Cerebellar cortex (tissue), 1 donor: ENCODE measurements around the gene CCDC28A.

Source experiments
- DNase-seq: peaks from one replicate; pipeline ENCODE4 v3.0.0-alpha.2; 2015; ENCODE audit warnings: low spot score

The CCDC28A gene

DNA sequence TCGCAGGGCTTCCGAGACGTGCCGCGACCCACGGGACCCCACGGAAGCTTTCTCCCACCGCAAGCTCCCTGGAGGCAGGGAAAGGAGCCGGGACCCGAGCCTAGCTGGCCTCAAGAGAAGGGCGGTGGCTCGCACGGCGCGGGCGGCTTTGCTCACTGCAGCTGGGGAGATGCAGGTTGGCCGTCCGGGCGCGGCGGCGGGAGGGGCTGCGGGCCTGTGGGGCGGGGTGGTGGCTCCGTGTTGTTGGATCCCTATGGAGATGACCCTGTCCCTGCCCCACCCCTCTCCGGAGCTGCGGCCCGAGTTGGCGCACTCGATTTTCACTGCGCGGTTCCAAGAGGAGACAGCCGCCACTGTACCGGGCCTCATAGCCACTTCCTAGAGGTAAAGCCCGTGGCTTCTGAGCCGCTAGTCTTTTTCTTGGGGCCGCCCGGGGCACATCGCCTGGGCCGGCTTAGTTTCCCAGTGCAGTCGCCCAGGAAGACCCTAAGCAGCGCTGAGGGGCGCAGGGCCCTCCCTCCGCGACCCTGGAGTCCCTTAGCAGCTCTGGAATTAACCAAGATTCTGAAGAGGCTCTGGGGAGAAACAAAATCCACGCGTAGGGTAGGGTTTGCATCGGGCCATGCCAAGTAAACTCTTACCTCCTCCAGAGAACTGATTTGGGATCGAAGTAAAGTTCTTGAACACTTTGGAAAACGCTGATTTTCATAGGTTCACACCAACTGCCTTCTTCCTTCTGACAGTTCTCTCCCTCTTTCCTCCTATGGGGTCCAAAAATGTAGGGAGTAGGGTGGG lies 22.4 kb downstream of the CCDC28A start, which contains the start of gene ECT2L:
TSS of gene ECT2L (plus strand) at position 279 of the 795 bp plus-strand sequence. CDS start 17,188 bp downstream, outside the sequence.
- no peak for DNase-seq

DNA sequence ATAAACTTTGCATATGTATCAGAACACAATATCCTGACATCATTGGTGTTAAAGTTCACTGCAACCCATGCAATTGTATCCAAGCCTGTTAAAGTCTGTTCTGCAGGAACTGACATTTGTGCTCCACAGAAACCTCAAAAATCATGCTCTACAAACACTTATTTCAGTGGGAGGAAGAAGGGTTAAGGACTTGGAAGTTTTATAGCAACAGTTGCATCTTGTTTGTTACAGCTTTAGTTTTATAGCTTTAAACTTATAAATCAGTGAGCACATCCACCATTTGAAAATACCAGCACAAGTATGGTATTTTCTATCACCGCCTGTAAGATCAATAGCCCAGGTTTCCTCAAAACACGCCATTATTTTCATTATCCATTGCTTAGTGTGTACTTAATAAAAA lies 23.2 kb downstream of the CCDC28A start:
- DNase-seq: no peak

DNA sequence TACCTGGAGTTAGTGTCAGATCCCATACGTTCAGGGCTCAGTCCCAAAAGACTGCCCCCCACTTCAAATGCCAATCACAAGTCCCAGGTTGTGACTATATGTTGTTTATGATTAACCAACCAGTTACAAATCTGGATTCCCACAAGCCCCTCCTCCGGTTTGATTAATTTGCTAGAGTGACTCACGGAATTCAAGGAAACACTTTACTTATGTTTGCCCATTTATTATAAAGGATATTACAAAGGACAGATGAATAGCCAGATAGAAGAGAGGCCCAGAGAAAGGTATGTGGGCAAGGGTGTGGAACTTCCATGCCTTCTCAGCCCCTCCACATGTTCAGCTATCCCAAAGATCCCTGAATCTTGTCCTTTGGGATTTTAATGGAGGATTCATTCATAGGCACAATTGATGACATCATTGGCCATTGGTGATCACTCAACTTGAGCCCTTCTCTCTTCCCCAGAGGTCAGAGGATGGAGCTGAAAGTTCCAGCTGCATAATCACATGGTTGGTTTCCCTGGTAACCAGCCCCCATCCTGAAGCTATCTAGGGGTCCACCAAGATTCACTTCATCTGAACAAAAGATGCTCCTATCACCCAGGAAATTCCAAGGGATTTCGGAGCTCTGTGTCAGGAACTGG lies 24.4 kb downstream of the CCDC28A start:
- DNase-seq: no peak

DNA sequence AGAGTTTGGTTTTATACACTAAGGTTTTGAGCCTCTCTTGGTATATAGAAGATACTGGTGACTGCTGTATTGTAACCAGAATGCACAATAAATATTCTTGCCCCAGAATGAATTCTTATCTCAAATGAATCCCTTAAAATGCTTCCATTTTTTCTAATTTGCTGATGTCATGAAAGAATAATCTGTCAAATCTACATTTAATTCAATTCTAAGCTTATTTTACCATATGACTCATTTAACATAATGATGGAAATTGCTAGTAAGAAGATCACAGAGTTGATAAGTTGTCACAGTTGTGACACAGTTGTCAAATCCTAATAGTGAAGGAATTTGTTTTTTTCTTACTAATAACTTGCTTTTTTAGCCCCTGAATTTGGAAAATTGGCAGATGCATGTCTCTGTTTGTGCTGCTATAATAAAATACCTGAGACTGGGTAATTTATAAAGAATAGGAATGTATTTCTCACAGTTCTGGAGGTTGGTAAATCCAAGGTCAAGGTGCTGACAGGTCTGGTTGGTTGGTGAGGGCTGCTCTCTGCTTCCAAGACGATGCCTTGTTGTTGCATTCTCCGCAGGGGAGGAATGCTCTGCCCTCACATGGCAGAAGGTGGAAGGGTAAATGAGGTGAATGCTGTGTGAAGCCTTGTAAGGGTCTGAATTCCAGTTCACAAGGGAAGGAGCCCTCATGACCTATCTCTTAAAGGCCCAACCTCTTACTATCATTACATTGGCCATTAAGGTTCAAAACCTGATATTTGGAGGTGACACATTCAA lies 27.0 kb downstream of the CCDC28A start:
- DNase-seq: no peak

DNA sequence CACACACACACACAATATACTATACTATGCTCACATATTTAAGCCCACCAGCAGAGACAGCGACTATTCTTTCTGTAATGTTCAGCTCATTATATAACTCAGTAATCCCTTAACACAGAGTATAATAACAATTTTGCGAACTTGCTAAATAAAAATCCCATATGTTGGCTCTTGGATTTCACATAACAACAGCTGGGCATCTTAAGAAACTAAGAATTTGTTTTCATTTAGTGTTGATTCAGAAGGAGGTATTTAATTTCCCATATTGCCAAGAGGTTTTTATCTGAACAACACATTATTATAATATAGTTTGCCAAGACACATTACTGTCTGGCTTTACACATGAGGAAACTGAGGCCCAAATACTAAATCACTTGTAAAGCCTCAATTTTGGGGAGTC lies 29.8 kb downstream of the CCDC28A start:
- no peak for DNase-seq

DNA sequence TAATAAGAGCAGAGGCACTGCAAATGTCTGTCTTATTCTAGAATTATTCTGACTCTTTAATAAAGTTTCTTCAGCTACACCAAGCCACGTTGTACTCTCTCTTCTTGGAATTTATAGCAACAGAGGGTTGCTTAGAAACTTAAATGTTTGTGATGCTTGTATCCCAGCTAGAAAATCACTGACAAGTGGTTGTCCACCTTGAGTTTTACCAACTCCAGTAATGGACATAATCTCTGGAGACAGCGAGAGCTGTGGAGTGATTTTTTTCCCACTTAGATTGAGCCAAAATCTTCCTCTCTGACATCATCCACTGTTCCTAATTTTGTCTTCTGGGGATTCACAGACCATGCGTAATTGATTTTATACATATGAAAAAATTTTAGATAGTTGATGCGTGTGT lies 30.3 kb downstream of the CCDC28A start:
- DNase-seq: no peak

DNA sequence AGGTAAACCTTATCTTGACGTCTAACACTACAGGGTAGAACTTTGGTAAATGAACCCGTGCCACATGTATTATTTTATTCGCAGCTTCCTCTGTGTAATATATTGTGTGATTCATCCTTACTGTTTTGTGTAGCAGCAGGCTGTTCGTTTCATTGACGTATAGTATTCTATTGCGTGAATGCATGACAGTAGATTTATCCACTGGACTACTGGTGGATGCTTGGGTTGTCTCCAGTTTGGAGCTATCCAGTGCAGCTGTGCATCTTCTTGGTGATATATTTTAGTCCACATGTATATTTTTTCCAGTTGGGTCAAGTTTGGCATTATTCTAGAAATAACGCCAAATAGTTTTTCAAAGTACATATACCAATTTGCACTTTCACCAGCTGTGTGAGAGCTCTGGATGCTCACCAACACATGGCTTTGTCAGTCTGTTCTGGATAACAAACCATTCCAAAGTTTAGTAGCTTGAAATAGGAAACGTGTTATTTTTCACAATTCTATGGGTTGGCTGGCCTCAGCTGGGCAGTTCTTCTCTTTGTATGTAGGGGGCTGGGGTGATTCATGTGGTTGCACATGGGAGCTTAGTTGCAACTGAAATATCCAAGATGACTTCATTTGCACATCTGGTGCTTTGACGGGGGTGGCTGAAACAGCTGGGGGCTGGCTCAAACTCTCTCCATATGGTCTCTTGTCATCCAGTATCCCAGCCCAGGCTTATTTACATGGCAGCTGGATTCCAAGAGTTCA lies 31.6 kb downstream of the CCDC28A start:
- DNase-seq: no peak

DNA sequence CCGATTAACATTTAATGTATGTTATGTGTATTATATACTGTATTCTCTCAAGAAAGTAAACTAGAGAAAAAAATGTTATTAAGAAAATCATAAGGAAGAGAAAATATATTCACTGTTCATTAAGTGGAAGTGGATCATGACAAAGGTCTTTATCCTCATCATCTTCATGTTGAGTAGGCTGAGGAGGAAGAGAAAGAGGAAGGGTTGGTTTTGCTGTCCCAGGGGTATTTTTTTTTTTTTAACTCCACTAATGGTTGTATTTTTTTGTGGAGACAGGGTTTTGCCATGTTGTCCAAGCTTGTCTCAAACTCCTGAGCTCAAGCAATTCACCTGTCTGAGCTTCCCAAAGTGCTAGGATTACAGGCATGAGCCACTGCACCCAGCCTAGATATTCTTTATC lies 33.3 kb downstream of the CCDC28A start:
- DNase-seq: no peak

DNA sequence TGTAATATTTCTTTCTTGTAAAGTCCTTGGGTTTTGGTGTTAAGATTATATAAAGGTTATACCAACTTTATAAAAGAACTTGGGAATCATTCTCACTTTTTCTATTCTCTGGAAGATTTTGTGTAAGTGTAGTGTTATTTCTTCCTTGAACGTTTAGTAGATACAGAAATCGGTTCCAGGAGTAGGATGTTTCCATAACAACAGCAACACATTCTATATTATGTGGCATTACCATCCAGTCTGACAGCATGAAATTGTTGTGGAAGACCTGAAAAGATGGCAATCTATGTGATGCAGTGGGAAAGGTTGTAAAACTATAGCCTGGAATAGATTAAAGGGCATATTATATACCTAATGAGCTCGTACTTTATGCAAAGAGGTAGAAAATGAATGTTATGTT lies 36.1 kb downstream of the CCDC28A start:
- no peak for DNase-seq

DNA sequence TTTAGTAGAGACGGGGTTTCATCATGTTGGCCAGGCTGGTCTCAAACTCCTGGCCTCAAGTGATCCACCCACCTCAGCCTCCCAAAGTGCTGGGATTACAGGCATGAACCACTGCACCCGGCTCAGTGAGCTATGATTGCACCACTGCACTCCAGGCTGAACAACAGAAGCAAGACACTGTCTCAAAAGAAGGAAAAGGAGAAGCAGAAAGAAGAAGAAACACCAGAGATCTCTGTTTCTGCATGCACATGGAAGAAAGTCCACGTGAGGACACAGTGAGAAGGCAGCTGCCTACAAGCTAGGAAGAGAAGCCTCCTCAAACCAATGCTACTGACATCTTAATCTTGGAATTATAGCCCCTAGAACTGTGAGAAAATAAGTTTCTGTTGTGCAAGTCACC lies 38.3 kb downstream of the CCDC28A start:
- DNase-seq: no peak

DNA sequence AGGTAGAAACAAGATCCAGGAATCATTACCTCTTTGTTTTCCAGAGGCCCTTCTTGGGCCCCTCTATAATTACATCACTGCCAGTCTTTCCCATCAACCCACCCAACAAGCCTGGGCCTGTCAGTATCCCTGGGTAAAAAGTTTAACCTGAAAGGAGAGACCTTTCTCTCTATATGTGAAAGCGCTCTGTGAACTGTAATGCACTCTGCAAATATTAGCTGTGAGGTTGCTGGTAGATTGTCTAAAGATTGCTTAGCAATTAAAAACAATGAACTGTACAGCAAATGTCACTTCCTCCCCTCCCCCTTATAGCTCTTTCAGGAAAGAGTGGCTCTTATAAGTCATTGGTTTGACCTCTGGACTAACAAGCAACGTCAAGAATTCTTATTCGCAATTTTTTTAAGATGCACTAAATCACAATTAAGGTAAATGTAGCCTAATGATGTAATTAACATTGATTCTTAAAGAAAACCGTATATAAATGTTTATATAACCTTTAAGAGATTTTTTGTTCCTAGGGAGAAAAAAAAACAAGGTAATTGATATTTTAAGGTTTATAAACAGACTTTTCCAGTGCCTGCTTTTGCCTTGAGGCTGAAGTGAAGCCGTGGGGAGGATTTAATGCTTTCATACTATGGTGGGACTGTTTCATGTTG lies 40.7 kb downstream of the CCDC28A start:
- no peak for DNase-seq

DNA sequence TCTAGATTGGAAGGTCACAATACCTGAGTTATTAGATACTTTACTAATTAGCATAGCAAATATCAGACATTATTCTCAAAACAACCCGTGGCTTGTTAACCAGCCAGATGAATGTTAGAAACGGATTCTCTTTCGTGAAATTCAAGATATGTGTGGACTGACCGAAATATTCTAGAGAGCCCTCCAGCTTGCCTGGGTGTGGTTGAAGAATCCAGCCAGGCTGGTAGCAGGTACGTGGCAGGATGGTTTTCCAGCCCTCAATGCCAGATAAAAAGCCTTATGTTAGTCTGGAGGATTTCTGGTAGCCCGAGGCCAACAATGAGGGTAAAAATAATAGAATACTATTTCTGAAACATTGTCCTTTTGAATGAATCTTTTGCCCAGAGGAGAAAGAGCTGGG lies 41.7 kb downstream of the CCDC28A start:
- DNase-seq: no peak

DNA sequence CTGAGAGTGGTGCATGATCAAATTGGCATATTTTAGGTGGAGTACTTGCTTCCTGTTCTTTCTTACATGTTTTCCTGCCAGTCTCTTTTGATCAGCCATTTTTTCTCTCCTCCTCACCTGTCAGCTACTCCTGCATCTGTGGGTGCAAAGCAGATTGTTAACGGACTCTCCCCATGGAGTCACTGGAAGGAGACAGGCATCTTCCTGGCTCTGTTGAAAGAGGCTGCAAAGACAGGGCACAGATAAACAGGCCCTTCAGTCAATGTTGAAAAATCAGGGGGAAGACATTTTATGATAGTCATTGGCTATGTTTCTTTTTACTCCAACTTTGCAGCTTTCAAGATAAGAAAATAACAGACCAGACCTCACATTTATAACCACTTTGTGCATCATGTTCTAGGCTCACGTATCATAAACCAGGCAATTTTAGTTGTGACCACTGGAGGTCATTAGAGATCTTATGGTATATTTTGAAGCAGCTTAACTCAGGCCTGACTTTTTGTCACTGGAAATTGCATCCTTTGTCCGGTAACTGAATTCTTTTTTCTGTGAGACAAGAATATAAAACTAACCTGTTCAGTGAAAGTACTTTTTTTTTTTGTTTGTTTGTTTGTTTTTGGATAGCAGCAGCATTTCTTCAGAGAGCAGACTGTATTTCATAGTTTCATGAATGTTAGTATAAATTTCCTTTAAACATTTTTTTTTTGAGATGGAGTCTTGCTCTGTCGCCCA lies 42.4 kb downstream of the CCDC28A start:
- peak; percentile 75 for DNase-seq

DNA sequence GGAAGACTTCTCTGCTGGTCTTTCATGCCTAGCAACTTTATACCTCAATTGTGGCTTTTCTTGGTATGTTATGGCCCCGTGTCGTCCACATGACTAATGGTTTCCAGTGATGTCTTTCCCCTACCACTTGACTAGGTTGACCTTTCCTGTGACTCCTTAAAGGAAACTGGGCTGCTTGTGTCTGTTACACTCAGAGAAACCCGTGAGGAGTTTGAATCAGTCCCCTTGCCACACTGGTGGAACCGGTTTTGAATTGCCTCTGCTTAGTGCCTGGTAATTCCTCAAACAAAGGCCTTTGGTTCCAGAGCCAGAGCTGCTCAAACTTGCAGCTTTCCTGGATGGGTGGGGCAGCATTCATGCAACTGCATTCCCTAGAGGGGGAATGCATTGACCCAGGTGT lies 44.2 kb downstream of the CCDC28A start:
- no peak for DNase-seq

DNA sequence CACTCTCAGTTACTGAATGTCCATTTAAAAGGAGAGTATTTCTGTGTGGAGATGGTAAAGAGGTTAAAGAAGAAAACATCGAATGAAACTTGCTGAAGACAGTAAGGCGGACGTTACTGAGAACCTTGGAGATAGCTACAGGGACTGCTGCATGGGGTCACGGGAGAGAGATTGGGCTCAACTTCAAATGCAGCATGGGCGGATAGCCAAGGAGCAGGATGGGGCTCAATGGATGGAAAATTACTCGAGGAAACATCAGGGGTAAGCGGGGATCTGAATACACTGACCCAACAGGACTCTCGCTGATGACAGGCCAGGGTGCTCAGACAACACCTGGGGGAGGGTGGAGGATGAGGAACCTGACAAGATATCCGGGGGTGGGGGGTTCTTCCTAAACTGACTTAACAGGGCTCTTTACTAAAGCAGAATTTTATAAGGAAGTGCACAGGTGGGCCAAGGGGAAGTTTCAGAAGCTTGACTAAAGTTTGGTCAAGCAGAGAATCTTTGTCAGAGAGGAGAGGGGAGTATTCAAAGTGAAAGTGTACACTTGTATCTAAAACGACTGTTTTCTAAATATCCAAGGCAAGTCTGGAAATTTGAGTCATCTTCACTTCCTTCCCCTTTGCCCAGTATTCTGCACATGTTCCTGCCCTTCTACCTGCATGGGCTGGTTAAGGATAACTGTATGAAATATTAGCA lies 45.1 kb downstream of the CCDC28A start:
- no peak for DNase-seq

DNA sequence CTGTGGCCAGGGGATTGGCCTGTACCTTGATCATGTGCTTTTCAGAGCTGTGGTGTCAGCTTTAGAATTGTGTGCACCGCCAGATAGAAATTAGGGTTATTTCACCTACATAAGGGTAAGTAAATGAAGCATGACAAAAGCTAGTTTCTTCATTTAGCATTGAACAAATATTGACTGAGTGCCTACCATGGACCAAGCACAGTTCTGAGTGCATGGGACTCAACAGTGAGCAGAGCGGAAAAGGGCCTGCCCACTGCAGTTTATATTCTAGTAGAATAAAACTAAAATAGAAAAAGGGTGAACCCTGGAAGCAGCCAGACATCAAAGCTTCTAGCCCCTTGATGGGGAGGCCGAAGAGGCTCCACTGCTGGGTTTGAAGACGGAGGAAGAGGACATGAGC lies 48.0 kb downstream of the CCDC28A start:
- DNase-seq: no peak

DNA sequence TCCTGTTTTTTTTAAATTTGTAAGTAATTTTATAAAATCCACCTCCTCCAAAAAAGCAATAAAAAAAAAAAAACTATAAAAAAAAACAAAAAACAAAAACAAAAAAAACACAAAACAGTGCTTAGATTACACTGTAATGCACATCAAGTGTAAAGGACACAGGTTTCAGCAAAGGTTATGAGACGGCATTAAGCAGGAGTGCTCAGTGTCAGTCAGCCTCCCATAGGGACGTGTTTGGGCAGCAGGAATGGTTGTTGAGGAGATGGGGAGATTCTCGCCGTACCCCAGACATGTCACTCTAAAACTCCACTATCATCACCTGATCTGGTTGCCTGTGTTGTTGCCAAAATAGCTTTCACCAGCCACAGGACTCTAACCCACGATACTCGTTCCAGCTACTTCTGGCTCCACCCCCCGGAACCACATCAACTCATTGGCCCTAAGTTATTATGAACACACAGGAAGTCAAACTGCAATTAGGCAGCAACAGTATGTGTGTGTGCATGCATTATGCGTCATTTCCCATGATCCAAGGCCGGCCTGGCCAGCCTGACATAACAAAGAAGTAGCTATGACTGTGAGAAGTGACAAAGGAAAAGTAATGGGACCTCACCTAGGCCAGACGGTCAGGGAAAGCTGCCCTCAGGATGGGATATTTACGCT lies 51.0 kb downstream of the CCDC28A start:
- no peak for DNase-seq

DNA sequence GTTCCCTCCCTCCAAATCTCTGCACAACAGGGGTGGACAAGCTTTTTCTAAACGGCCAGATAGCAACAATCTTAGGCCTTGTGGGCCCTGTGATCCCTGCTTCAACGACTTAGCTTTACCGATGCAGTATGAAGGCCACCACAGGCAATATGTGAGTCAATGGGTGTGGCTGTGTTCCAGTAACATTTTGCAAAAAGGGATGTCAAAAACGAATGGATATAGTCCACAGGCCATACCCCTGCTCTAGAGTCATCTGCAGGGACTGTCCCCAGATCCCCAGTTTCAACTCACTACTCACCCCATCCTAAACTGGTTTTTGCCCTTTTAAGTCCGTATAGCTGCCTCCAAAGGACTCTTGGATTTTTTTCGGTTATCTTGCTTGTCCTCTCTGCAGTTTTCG lies 56.7 kb downstream of the CCDC28A start:
- DNase-seq: no peak

DNA sequence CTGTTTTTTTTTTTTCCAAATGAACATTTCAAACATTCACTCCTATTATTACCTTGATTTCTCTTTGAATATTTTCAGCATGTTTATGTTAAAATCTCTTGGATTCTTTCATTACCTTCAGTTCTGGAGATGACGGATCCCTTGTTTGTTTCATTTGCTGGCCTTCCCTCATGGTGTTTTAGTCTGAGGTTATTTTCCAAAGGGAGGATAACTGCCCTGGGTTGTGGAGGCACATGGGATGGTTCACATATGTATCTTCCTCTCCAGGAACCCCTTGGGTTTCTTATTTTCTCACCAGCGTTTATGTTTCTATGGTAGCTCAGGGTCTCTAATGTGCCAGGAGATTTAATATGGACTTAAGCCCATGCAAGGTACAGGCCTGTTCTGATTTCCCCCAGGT lies 58.6 kb downstream of the CCDC28A start:
- no peak for DNase-seq
